NB4 (cell line): ENCODE measurements around the gene TMC2.

Experiments
- MYC ChIP-seq: IDR thresholded peaks from 2 replicates; pipeline ENCODE4 v1.6.1; 2011; ENCODE audit warnings: low read depth, low read length
- TF ChIP-seq, protein P1 (sequence below): IDR thresholded peaks from 2 replicates; pipeline ENCODE4 v1.6.1; 2011; ENCODE audit warnings: low read depth, low read length
- TF ChIP-seq, protein P2 (sequence below): IDR thresholded peaks from one replicate; pipeline ENCODE4 v1.5.1; 2012; ENCODE audit warnings: low read depth, low read length

DNA sequence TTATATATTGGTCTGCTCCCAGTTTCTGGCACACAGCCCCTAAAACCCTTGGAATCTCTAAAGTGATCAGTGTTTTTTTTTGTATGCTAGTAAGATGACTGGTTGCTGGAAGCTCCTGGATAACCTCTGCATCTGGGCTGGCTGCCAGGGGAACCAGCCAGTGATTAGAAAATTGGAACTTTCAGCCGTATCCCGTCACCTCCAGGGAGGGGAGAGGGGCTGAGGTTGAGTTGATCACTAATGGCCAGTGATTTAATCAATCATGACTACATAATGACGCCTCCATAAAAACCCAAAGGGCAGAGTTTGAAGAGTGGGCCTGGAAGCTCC lies 68.1 kb downstream of the TMC2 start:
- TF ChIP-seq, protein P1, sequence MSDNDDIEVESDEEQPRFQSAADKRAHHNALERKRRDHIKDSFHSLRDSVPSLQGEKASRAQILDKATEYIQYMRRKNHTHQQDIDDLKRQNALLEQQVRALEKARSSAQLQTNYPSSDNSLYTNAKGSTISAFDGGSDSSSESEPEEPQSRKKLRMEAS, result no peak
- TF ChIP-seq, protein P2, sequence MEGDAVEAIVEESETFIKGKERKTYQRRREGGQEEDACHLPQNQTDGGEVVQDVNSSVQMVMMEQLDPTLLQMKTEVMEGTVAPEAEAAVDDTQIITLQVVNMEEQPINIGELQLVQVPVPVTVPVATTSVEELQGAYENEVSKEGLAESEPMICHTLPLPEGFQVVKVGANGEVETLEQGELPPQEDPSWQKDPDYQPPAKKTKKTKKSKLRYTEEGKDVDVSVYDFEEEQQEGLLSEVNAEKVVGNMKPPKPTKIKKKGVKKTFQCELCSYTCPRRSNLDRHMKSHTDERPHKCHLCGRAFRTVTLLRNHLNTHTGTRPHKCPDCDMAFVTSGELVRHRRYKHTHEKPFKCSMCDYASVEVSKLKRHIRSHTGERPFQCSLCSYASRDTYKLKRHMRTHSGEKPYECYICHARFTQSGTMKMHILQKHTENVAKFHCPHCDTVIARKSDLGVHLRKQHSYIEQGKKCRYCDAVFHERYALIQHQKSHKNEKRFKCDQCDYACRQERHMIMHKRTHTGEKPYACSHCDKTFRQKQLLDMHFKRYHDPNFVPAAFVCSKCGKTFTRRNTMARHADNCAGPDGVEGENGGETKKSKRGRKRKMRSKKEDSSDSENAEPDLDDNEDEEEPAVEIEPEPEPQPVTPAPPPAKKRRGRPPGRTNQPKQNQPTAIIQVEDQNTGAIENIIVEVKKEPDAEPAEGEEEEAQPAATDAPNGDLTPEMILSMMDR, result no peak
- no peak for TF ChIP-seq MYC
